PC-3 (cell line): ENCODE data around the gene PIK3R5. TPM values are rescaled to one million over a fixed set of nuclear protein-coding genes. Genes with fewer than 3 reads are reported as not detected.

Source experiments
- ATAC-seq: fragments of 200-7000 bp; cut with Tn5 transposase; 2 replicates; pipeline ENCODE4 v1.9.1; 2020; ENCODE audit warnings: mild to moderate bottlenecking, moderate library complexity
- BruUV-seq: library from RNA; stranded (reverse); fragments of 400-500 nt; replicated peaks from 2 replicates; lab custom pipeline; 2021; lab: Mats Ljungman, UMichigan
- CTCF ChIA-PET: fragments of 300-600 bp; sonication (Branson Sonifier 250); formaldehyde crosslinking; loops from one replicate; lab custom pipeline; 2022; ENCODE audit warnings: antibody characterized with exemption; lab: Charles Lee
- POLR2A ChIA-PET: fragments of 300-600 bp; sonication (Branson Sonifier 250); formaldehyde crosslinking; loops from one replicate; lab custom pipeline; 2022; ENCODE audit warnings: antibody characterized with exemption; ENCODE audit not compliant: unreplicated experiment; lab: Charles Lee
- DNase-seq: peaks from one replicate; pipeline ENCODE4 v3.0.0-alpha.2; 2015
- H2AFZ ChIP-seq: fragments of 300-600 bp; sonication (generic); 2 replicates; pipeline ENCODE4 v1.6.0; 2016; ENCODE audit warnings: antibody characterized with exemption, low read length
- H3F3A ChIP-seq: fragments of 300-600 bp; sonication (generic); one replicate; pipeline ENCODE4 v1.6.0; 2017; ENCODE audit warnings: antibody characterized with exemption, low read length, control low read depth, mild to moderate bottlenecking; ENCODE audit not compliant: unreplicated experiment
- H3K27ac ChIP-seq: fragments of 300-600 bp; sonication (generic); 2 replicates; pipeline ENCODE4 v1.5.1; 2016; ENCODE audit warnings: mild to moderate bottlenecking, low read length
- H3K27me3 ChIP-seq: fragments of 300-600 bp; sonication (generic); 2 replicates; pipeline ENCODE4 v1.6.1; 2016; ENCODE audit warnings: low read length, mixed read lengths
- H3K36me3 ChIP-seq: fragments of 300-600 bp; sonication (generic); 2 replicates; pipeline ENCODE4 v1.6.1; 2016; ENCODE audit warnings: low read depth, mixed run types, low read length, mixed read lengths
- H3K4me1 ChIP-seq: fragments of 300-600 bp; sonication (generic); 2 replicates; pipeline ENCODE4 v1.5.1; 2016; ENCODE audit warnings: low read length; ENCODE audit not compliant: insufficient read depth
- H3K4me2 ChIP-seq: fragments of 300-600 bp; sonication (generic); 2 replicates; pipeline ENCODE4 v1.6.0; 2016; ENCODE audit warnings: low read length
- H3K4me3 ChIP-seq: fragments of 300-600 bp; sonication (generic); 2 replicates; pipeline ENCODE4 v1.5.1; 2016; ENCODE audit warnings: mild to moderate bottlenecking, low read length, mixed read lengths
- H3K79me2 ChIP-seq: fragments of 300-600 bp; sonication (generic); 2 replicates; pipeline ENCODE4 v1.6.1; 2017; ENCODE audit warnings: low read length, mixed read lengths
- H3K9ac ChIP-seq: fragments of 300-600 bp; sonication (generic); 2 replicates; pipeline ENCODE4 v1.6.0; 2016; ENCODE audit warnings: mild to moderate bottlenecking, low read length
- H3K9me2 ChIP-seq: fragments of 300-600 bp; sonication (generic); replicated peaks from 2 replicates; pipeline ENCODE4 v1.6.1; 2016; ENCODE audit warnings: mixed run types, low read length, mixed read lengths
- H3K9me3 ChIP-seq: fragments of 300-600 bp; sonication (generic); 2 replicates; pipeline ENCODE4 v1.6.1; 2016; ENCODE audit warnings: low read length, mixed read lengths
- H4K20me1 ChIP-seq: fragments of 300-600 bp; sonication (generic); 2 replicates; pipeline ENCODE4 v1.6.1; 2016; ENCODE audit warnings: low read length, mixed read lengths
- CTCF ChIP-seq: fragments of 300-600 bp; sonication (generic); conservative IDR thresholded peaks from 2 replicates; pipeline ENCODE4 v1.5.1; 2017; ENCODE audit warnings: antibody characterized with exemption, low read depth, mild to moderate bottlenecking, low read length
- EZH2 ChIP-seq: fragments of 300-600 bp; sonication (generic); IDR thresholded peaks from one replicate; pipeline ENCODE4 v1.6.1; 2017; ENCODE audit warnings: antibody characterized with exemption, mild to moderate bottlenecking, low read length; ENCODE audit not compliant: unreplicated experiment
- EZH2phosphoT487 ChIP-seq: fragments of 300-600 bp; sonication (generic); IDR thresholded peaks from 2 replicates; pipeline ENCODE4 v1.6.1; 2018; ENCODE audit warnings: mild to moderate bottlenecking, antibody characterized with exemption, low read length, borderline replicate concordance
- intact Hi-C: fragments of 100-400 bp; cut with micrococcal nuclease; formaldehyde crosslinking; loops from 2 replicates; pipeline ENCODE4 v1.9.0; 2023
- total RNA-seq: library from RNA; depleted of rRNA; stranded (reverse); fragments of >200 nt; gene quantifications from 2 replicates; pipeline ENCODE4 v1.2.3, GENCODE V29; 2014

Gene PIK3R5
- total RNA-seq, 1 experiment from 2014 or later: not detected

GRCh38 chr17:8953156-8953885 is 12.2 kb downstream of the PIK3R5 start:
- Histone ChIP-seq H3K9me2 (no peaks in the 10 kb centered on the region), H3K4me2 (no peak overlapping the region), H3K79me2 (no peaks in the 10 kb centered on the region), H3F3A (no peaks in the 10 kb centered on the region), H3K27me3 (peaks cover 34% of the 10 kb centered on the region), H3K36me3 (no peaks in the 10 kb centered on the region), H3K9me3 (no peaks in the 10 kb centered on the region), H4K20me1 (no peaks in the 10 kb centered on the region), H3K27ac (no peak overlapping the region), H3K4me1 (no peaks in the 10 kb centered on the region), H2AFZ (no peak overlapping the region), H3K9ac (no peak overlapping the region), H3K4me3 (no peak overlapping the region)
- ATAC-seq (no peak), DNase-seq (no peak)
- ChIA-PET CTCF (no interaction called here), POLR2A (no interaction called here)
- intact Hi-C loops: no loop called here
- TF ChIP-seq EZH2: no peak
- TF ChIP-seq CTCF: no peak
- no peak for TF ChIP-seq EZH2phosphoT487
- BruUV-seq: no TSS peak

- no peaks in the 10 kb centered on the region for H3K4me1 ChIP-seq
- peaks cover 30% of the 10 kb centered on the region for H3K27me3 ChIP-seq
- H3K36me3 ChIP-seq: no peaks in the 10 kb centered on the region
- H4K20me1 ChIP-seq: no peaks in the 10 kb centered on the region
- no peaks in the 10 kb centered on the region for H3K9me3 ChIP-seq
- H3F3A ChIP-seq: no peaks in the 10 kb centered on the region
- no TSS peak for BruUV-seq
- ChIA-PET CTCF (no interaction called here), POLR2A (no interaction called here)
- H2AFZ ChIP-seq: no peak overlapping the region
- intact Hi-C loops: no loop called here
- ATAC-seq (no peak), DNase-seq (no peak)
- H3K4me3 ChIP-seq: no peak overlapping the region
- H3K9ac ChIP-seq: no peak overlapping the region
- H3K27ac ChIP-seq: no peak overlapping the region
- H3K79me2 ChIP-seq: no peaks in the 10 kb centered on the region
- no peak overlapping the region for H3K4me2 ChIP-seq
- TF ChIP-seq CTCF (no peak), EZH2 (no peak), EZH2phosphoT487 (no peak)
- no peaks in the 10 kb centered on the region for H3K9me2 ChIP-seq
Measured at GRCh38 chr17:8952191-8952590, 13.3 kb downstream of the PIK3R5 start.

GRCh38 chr17:8951206-8951605 is 14.3 kb downstream of the PIK3R5 start:
- ChIA-PET CTCF (no interaction called here), POLR2A (no interaction called here)
- intact Hi-C loops: no loop called here
- no peaks in the 10 kb centered on the region for H4K20me1 ChIP-seq
- H2AFZ ChIP-seq: no peak overlapping the region
- H3K36me3 ChIP-seq: no peaks in the 10 kb centered on the region
- no peaks in the 10 kb centered on the region for H3K4me1 ChIP-seq
- no peaks in the 10 kb centered on the region for H3K79me2 ChIP-seq
- no peak overlapping the region for H3K4me2 ChIP-seq
- BruUV-seq: no TSS peak
- TF ChIP-seq EZH2 (no peak), EZH2phosphoT487 (no peak), CTCF (no peak)
- H3K9me2 ChIP-seq: no peaks in the 10 kb centered on the region
- no peak overlapping the region for H3K27ac ChIP-seq
- H3K27me3 ChIP-seq: peaks cover 29% of the 10 kb centered on the region
- no peaks in the 10 kb centered on the region for H3K9me3 ChIP-seq
- H3K9ac ChIP-seq: no peak overlapping the region
- no peak for ATAC-seq
- DNase-seq: no peak
- no peaks in the 10 kb centered on the region for H3F3A ChIP-seq
- H3K4me3 ChIP-seq: no peak overlapping the region
